ENCODE measurements around the gene RTCA.
"Not testable (repeated sequence)": the region's sequence is repeated elsewhere in the genome, so short reads cannot be mapped to it uniquely, and the experiment has no call there.

The RTCA gene

DNA sequence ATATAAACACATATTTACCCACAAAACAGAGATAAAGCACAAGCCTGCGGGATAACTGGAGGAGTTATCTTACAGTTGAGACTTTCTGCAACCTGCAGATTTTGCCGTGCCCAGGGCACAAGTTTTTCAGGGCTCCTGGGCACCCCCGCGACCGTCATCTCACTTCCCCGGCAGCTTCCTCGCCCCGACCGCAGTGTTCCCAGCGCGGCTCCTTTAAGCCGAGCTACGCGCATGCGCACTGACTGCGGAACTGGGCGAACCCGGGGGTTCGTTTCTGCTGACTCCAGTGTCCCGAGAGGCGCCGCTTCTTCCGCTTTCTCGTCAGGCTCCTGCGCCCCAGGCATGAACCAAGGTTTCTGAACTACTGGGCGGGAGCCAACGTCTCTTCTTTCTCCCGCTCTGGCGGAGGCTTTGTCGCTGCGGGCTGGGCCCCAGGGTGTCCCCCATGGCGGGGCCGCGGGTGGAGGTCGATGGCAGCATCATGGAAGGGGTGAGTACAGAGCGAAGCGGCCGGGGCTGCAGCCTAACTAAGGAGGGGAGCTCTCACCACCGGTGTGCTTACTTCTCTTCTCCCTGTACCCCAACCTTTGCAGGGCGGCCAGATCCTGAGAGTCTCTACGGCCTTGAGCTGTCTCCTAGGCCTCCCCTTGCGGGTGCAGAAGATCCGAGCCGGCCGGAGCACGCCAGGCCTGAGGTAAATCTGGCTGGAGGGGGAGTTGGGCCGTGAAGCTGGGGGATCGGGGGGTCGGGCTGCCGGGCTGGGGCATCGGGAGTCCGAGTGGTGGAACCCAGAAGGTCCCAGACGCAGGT, at the start of gene RTCA:
Gene RTCA, plus strand, starts transcription at position 286 of the 810 bp plus-strand sequence. Its CDS starts 160 bp downstream, at position 446.
- peak; percentile 91 for DNase-seq

DNA sequence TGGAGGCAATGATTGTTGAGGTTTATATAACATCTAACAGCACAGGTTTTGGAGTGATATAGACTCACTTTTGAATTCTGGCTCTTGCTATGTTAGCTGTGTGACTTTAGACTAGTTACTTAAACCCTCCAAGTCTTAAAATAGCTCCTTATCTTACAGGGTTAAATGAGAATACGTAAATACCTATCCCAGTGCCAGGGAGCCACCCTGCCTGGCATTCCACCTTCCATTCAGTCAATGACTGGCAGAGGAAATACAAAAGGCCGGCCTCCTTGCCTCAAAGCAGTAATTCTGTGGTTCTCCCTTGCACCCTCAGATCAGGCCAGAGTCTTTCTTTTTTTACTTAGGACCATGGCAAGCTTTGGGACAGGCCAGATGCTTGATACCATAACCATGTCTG, 48.2 kb upstream of the RTCA start:
- DNase-seq, result no peak

DNA sequence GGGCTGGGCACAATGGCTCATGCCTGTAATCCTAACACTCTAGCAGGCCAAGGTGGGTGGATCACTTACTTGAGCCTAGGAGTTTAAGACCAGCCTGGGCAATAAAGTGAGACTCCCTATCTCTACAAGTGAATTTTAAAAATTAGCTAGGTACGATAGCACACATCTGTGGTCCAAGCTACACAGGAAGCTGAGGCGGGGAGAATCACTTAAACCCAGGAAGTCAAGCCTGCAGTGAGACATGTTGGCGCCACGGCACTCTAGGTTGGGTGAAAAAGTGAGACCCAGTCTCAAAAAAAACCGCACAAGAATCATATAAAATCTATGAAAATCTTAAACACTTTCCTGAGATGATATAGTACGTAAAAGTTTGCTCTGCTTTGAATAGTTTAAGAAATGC, 46.6 kb upstream of the RTCA start:
- no peak for DNase-seq

DNA sequence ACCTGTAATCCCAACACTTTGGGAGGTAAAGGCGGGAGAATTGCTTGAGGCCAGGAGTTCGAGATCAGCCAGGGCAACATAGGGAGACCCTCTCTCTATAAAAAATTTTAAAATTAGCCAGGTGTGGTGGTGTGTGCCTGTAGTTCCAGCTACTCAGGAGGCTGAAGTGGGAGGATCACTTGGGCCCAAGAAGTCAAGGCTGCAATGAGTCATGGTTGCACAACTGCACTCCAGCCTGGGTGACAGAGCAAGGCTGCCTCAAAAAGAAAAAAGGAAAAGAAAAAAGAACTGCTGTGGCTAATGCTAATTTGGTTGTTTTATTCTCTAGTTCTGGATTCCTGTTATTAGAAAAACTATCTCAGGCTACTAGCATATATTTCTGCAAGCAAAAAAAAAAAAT, 46.1 kb upstream of the RTCA start:
- DNase-seq, result no peak

DNA sequence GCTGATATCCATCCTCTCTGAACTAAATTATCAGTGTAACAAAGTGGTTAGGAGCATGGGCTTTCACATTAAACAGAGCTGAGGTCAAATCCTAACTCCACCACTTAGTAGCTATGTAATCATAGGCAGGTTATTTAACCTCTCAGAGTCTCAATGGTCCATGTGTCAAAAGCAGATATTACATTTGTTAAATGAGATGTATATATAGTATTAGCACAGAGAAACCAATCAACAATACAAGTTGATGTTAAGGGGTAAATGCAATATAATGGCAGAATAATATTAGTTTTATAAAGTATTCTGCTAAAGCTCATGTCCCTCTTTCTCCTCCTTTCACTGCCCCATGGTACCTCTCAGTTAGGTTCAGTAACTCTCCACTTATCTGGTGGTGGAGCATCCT, 43.6 kb upstream of the RTCA start:
- DNase-seq, result no peak

DNA sequence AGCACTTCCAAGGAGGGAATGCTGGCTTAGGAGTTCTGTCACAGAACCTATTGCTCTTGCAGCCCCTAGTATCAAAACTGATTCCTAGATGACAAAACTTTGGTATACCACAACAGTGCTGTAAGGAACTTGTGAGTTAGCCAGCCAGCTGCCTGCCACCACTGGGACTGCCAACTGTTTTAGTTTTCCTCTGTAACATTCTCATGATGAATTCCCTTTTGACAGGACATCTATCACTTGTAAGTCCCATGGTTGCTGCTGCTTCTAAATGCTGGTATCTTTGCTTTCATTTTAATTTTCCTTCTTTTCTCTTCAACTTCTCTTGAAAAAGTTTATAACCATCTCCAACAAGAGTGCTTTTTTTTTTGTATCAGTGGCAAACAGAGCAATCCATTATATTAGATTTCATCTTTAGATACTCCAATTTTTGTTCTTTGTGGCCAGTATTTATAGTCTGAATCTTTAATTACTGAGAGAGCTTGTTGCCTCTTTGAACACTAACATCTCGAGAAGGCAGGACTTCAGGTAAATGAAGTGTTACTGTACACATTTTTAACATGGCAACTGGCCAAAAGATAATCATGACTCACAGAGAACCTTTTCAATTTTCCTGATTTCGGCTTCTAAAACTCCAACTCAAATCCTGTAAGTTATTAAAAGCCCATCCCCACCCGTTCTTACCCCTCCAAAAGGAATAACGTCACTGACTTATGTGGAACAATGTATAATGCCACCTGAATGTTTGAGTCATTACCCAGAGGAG, 36.2 kb upstream of the RTCA start:
- DNase-seq, result no peak

DNA sequence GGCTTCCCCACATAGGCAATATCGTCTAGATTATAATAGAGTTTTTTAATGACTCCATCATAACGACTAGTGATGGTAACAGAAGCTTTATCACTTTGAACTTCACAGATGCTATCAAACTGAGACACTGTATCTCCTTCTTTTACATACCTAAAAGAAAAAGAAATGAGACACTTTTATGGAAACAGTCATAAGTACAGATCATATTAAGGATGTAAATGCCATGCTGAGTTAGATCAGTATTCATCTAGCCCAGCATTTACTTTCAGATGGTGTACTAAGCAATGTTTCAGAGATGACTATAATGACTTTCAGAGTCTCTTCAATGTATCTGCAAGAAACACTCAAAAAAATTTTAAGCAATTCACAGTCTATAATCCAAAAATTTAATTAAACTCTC, 35.3 kb upstream of the RTCA start:
- DNase-seq, result no peak

DNA sequence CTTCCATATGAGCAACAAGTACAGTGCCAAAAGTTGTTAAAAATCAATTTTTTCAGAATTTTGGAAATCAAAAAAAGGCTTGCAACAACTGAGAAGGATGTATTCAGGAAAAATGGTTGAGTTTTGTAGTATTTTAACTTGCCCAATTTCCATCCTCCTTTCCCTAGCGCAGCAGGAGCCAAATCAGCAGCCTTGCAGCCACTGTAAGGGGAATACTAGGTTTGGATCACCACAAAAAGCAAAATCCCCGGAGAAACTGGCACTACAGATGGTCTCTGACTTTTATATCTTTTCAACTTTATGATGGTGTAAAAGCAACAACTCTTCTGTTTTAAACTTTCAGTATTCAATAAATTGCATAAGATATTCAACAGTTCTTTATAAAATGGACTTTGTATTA, 34.3 kb upstream of the RTCA start:
- DNase-seq, result no peak

DNA sequence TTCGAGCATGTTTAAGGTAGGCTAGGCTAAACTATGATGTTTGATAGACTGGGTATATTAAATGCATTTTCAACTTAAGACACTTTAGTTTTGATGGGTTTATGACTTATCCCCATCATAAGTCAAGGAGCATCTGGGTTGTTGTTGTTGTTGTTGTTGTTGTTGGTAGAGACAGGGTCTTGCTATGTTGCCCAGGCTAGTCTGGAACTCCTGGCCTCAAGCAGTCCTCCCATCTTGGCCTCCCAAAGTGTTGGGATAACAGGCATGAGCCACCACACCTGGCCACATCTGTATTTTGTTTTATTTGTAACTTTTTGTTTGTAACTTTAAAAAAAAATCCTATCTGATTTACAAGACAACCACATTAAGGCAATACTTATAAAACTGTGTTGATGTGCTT, 33.9 kb upstream of the RTCA start:
- no peak for DNase-seq

DNA sequence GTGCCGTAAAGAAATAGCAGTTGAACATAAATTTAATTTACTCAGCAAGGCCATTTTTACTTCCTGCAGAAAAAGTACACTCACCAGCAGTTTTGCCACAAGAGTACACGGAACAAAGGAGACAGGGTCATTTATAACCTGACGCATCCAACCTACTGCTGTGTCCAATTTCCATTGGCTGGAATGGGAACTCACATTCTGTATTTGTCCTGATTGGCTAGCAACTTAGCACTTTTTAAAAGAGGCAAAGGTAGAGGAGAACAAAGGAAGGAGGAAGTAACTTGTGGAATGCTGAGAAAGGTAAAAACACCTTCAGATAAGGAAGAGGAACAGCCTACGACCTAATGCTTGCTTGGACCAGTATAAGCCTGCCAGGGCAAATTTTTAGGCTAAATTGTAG, 32.5 kb upstream of the RTCA start:
- DNase-seq, result not testable (repeated sequence)

DNA sequence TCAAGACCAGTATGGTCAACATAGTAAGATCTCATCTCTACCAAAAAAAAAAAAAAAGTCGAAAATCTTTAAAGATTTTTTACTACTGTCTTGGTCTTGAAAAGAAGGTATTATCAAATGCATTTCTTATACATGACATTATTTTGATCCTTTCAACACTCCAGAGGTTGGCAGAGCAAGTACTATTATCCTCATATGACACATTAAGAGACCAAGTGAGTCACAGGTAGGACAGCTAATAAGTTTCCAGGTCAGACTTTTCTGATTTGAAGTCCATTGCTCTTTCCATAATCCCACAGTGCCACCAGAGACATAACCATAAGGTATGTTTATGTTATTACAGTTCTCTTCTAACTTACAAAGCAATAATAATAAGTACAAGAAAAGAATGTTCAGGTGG, 31.6 kb upstream of the RTCA start:
- DNase-seq, result no peak

DNA sequence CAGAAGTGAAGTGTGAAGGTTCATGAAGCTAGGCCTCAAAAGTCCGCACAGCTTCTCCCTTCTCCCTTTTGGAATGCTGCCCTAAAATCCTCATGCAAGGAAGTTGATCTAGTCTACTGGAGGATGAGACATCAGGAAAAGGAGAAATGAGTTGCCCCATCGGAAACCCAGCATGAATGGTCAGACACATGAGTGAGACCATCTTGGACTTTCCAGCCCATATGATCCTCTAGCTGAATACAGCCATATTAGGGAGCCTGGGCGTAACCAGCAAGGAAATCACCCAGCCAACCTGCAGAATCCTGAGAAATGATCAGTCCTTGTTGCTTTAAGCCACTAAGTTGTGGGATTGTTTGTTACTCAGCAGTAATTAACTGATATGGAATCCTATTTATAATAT, 28.9 kb upstream of the RTCA start:
- DNase-seq, result no peak

DNA sequence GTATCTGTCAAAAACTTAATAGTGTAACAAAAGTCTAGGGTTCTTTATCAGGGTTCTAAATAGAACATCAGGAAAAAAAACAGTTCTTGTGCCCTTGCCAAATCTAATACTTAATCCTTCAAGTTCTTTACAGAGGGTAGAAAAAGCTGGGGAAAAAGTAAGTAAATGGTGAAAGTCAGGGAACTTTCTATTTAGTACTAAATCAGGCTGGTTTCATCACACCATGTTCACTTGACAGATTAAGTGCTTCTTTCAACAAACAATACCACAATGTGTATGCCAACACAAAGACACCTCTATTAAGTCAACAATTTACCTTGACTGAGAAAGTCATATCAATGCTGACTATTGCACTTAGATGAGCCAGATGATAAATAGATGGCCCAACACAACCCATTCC, 26.1 kb upstream of the RTCA start:
- no peak for DNase-seq

DNA sequence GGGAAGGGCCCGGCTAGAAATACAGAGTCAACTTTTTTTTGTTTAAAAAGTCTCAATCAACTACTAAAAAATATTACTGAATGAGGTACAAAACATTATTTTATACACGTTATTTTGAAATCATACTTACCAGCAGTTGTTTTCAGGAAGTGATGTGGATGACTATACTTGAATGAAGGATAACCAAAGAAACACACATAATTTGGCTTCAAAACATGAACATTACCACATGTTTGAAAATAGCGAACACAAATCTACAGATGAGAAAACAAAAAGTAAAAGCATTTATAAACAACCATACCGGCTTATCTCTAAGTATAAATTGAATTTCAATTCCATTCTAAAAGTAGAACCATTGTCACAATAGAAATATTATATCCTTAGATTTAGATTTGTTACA, 25.4 kb upstream of the RTCA start:
- DNase-seq, result no peak

DNA sequence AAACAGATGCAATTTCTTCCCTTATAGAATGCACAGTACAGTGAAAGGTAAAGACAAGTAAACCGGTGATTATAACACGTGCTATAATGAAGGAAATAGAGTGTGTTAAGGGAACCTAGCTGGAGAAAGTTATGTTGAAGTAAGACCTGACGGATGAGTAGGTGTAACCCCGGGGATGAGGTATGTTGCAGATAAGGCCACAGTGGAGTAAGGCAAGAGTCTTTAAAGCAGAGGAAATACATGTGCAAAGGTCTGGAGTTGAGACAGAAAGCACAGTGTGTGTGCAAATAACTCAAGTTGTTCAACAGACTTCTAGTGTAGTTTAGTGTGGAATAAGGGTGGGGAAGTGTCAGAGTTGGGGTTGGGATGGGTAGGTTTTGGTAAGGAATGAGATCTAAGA, 19.3 kb upstream of the RTCA start:
- no peak for DNase-seq

DNA sequence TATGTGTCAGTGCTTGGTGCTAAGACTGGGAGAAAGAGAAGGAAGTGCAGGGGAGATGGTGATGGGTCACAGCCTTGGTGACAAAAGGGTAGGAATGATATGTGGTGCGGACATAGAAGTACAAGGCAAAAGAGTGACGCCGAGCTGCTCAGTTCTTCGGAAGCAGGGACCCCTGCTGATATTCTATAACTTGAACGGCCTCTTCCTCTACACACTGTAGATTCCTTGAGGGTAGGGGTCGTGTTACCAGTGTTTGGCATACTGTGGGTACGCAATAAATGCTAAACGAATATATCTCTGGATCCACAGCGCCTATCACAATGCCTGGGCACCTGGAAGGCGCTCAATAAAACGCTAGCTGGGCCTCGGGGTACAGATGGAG, 16.9 kb upstream of the RTCA start:
- no peak for DNase-seq

DNA sequence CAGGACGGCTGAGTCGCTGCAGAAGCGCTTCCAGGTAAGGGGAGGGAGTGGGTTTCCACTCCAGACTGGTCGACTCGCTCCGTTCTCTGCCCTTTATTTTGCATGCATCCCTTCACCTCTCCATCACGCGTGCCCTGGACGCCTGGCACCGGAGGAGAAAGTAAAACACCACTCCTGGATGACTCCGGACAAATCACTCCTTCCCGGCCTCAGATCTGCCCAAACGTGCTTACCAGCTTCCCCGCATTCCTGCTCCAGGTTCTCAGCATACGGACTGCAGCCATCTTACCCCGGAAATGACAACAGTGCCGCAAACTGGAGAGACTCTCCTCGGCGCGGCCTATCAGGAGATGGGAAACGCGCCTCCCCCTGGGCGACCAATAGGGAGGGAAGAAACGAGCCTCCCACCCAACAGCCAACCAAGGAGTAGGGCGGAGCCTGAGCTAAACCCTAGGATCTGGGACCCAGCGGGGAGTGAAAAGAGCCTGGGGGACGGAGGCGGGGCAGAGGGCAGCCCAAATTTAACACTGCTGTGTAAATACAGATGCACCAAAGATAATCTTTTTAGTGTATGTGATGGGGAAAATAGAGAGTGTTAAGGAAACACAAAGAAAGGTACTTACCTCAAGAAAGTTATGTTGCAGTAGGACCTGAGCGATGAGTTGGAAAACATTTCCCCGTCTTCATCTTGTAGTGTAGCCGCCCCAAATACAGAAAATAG, 16.3 kb upstream of the RTCA start, which contains the start of gene DBT:
Gene DBT, minus strand, starts transcription at position 298 of the 721 bp plus-strand sequence. Its CDS starts 14 bp downstream, at position 284.
- peak; percentile 97 for DNase-seq

DNA sequence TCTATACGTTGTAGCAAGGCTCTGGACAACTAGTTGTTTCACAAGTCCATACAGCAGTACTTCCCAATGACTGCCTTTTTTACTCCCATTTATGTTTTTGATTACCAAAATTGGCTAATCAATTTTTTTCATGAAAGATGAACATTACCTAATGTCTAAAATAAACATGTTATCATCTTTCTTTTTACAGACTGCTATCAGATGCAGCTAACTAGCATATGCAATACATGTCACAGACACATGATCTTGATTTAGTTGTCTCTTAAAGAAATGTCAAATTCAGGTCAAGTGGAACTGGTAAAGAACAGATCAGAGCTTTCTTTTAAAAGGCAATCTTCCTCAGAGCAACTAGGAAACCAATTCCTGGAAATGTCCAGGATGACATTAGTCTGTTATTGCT, 15.8 kb upstream of the RTCA start:
- no peak for DNase-seq

DNA sequence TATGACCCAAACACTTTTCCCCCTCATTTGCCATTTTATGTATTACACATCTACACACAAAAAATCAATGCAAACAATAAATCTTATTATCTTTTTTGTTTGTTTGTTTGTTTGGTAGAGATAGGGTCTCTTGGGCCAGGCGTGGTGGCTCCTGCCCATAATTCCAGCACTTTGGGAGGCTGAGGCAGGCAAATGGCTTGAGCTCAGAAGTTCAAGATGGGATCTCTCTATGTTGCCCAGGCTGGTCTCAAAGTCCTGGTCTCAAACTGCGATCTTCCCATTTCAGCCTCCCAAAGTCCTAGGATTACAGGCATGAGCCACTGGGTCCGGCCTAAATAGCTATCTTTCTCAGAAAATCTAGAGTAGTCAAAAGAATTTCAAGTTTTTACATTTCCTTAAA, 15.2 kb upstream of the RTCA start:
- DNase-seq, result no peak

DNA sequence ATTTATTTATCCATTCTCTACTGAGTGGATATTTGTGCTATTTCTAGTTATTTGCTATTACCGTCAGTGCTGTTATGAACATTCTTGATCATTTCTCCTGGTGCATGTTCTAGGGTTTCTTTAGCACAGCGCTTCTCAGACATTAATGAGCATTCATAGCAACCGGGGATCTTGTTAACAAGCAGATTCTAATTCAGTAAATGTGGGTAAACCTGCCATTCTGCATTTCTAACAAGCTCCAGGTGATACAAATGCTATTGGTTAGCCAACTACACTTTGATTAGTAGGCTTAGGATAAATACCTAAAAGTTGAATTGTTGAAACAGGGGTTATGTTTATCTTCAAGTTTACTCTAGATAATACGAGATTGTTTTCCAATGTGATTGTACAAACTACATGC, 13.1 kb upstream of the RTCA start:
- no peak for DNase-seq

DNA sequence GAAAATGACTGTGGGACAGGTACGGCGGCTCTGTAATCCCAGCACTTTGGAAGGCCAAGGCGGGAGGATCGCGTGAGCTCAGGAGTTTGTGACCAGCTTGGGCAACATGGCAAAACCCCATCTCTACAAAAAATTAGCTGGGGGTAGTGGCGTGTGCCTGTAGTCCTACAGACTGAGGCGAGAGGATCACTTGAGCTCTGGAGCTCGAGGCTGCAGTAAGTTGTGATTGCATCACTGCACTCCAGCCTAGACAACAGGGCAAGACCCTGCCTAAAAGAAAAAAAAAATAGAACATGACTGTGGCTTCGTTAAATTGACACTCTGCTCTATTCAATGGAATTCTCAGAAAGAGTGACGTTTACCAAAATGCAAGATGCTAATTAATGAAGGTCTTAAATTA, 12.5 kb upstream of the RTCA start:
- DNase-seq, result no peak

DNA sequence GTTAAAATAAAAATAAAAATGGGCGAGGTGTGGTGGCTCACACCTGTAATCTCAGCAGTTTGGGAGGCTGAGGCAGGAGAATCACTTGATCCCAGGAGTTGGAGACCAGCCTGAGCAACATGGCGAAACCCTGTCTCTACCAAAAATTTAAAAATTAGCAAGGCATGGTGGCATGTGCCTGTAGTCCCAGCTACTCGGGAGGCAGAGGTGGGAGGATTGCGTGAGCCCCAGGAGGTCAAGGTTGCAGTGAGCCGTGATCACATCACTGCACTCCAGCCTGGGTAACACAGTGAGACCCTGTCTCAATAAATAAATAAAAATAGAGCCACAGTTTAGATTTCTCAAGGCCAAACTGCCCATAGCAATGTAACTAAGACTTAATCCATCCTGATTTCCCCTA, 9.7 kb upstream of the RTCA start:
- DNase-seq, result not testable (repeated sequence)

DNA sequence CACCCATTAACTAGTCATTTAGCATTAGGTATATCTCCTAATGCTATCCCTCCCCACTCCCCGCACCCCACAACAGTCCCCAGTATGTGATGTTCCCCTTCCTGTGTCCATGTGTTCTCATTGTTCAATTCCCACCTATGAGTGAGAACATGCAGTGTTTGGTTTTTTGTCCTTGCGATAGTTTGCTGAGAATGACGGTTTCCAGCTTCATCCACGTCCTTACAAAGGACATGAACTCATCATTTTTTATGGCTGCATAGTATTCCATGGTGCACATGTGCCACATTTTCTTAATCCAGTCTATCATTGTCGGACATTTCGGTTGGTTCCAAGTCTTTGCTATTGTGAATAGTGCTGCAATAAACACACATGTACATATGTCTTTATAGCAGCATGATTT, 7.6 kb upstream of the RTCA start:
- DNase-seq, result not testable (repeated sequence)

DNA sequence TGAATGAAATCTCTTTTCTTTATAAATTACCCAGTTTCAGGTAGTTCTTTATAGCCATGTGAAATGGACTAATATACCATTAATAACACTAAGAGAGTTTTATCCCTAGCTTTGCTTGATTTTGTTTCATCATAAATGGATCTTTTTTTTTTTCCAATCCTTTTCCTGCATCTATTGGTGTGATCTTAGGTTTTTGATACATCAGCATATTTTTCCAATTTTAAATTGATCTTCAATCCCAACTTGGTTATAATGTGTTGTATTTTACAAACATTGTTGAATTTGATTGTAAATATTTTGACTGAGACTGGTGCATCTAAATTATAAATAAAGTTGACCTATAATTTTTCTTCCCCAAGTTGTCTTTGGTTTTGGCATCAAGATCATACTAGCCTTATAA, 4.3 kb upstream of the RTCA start:
- no peak for DNase-seq
